Measurements from ENCODE around the gene NELFB.

- TF ChIP-seq CTCF (conservative IDR thresholded peaks at IDR 0.05; ENCODE audit: low read length) (no peak; the same call in 1 of the 2 replicates), EZH2phosphoT487 (IDR thresholded peaks at IDR 0.05; ENCODE audit: borderline replicate concordance, low read depth, low read length) (no peak)
These were observed 39.6 kb downstream of the NELFB start for GRCh38 chr9:137294681-137295237.
